Testis (tissue), 5 donors: ENCODE results near the gene RNF212. TPM values are rescaled to one million over a fixed set of nuclear protein-coding genes. Genes with fewer than 3 reads are reported as not detected.

Experiments
- DNase-seq: peaks from one replicate; pipeline ENCODE4 v3.0.0-alpha.2; 2019
- H3K27ac ChIP-seq, 2 donors: fragments of 200-600 bp; sonication (generic); one replicate each; pipeline ENCODE4 v1.5.1; 2019
- H3K27me3 ChIP-seq: fragments of 200-600 bp; sonication (generic); one replicate; pipeline ENCODE4 v1.5.1; 2019
- H3K36me3 ChIP-seq: fragments of 200-600 bp; sonication (generic); one replicate; pipeline ENCODE4 v1.5.1; 2017; ENCODE audit warnings: low read depth; ENCODE audit errors: missing control alignments
- H3K4me1 ChIP-seq: fragments of 200-600 bp; sonication (generic); one replicate; pipeline ENCODE4 v1.5.1; 2019
- H3K4me3 ChIP-seq, 2 donors: fragments of 200-600 bp; sonication (generic); one replicate each; pipeline ENCODE4 v1.5.1; 2017 to 2019
- H3K9me3 ChIP-seq: fragments of 200-600 bp; sonication (generic); one replicate; pipeline ENCODE4 v1.5.1; 2017
- POLR2A ChIP-seq: fragments of 450-650 bp; IDR thresholded peaks from one replicate; pipeline ENCODE4 v1.6.1; 2017; ENCODE audit warnings: antibody characterized with exemption, mild to moderate bottlenecking, moderate library complexity
- WGBS, 2 donors: methylation state at CpG; one replicate each; pipeline ENCODE4 v1.1.5; 2018; 5-methylcytosine and 5-hydroxymethylcytosine counted together
- intact Hi-C: fragments of 100-400 bp; cut with DNase I; formaldehyde crosslinking; loops from one replicate; pipeline ENCODE4 v1.15.1; 2023; ENCODE audit warnings: low total_unique reads
- long read RNA-seq, 2 donors: transcript quantifications; one replicate each; lab custom pipeline, GENCODE V29; 2026
- polyA plus RNA-seq: library from polyadenylated mRNA; stranded (reverse); fragments of 350-450 nt; fragmentation: Illumina TruSeq; extraction: RNeasy Lipid Tissue Mini Kit (QIAGEN cat#74804); gene quantifications from one replicate; pipeline ENCODE4 v1.2.3, GENCODE V29; 2014; ENCODE audit warnings: low read depth, low replicate concordance; ENCODE audit not compliant: insufficient read depth
- total RNA-seq, 2 donors: library from RNA; depleted of rRNA; stranded (reverse); fragments of >200 nt; gene quantifications; one replicate each; pipeline ENCODE4 v1.2.3, GENCODE V29; 2016
- TF ChIP-seq, protein P1 (sequence below), 3 experiments: fragments of 450-650 bp in 2 of 3; fragments of 200-600 bp in 1 of 3; sonication (generic) in 1 of 3; IDR thresholded peaks; one replicate each; pipeline ENCODE4 v1.5.1; 2016 to 2019; ENCODE audit warnings: antibody characterized with exemption in 3 of 3, mild to moderate bottlenecking in 2 of 3, moderate library complexity in 1 of 3

RNF212 gene, protein sequence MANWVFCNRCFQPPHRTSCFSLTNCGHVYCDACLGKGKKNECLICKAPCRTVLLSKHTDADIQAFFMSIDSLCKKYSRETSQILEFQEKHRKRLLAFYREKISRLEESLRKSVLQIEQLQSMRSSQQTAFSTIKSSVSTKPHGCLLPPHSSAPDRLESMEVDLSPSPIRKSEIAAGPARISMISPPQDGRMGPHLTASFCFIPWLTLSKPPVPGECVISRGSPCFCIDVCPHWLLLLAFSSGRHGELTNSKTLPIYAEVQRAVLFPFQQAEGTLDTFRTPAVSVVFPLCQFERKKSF
- total RNA-seq: 10 to 100 TPM; 33.6 to 40.3 TPM
- polyA plus RNA-seq: 21.0 TPM
- long read RNA-seq, donor 1: 0 reads
- long read RNA-seq, donor 2: 0 reads

DNA sequence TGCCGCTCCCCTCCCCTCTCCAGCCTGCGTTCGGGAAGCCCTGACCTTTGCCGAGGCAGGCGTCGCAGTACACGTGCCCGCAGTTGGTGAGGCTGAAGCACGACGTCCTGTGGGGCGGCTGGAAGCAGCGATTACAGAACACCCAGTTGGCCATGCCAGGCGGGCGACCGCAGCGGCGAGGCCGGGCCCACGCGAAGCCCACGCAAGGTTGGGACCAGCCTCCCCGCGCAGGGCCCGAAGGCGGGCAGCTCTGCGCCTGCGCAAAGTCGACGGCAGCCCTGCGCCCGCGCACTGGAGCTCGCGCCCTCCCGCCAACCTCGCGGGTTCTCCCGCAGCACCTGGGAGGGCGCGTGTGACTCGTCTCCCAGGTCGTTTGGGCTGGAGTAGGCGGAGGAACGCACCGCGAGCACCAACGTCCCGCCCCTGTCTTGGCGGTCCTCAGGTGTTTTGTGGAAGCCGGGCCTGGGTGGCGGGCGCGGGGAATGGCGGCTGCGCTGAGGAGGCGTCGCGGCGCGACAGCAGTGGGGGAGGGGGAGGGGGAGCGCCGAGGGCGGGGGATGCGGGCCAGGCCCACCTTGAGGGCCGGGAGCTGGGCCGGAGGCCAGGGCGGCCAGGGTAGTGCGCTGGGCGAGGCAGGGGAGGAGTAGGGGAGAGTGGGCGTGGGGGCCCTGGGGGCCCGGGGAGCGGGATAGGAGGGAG lies at the start of gene RNF212:
Gene RNF212 (minus strand): TSS at position 254 of the 699 bp plus-strand sequence. CDS start 100 bp downstream, at position 154.
- Histone ChIP-seq H3K9me3 (no peaks in the 10 kb centered on the region), H3K4me1 (no peaks in the 10 kb centered on the region), H3K27me3 (no peaks in the 10 kb centered on the region), H3K27ac (peak within 1 kb of the TSS; percentile 62 to 75), H3K36me3 (no peaks in the 10 kb centered on the region), H3K4me3 (peak within 1 kb of the TSS; percentile 57 to 72)
- peak; percentile 38 for DNase-seq
- intact Hi-C loops: no loop called here
- no peak for TF ChIP-seq POLR2A
- WGBS, 2 donors: 15 to 16% methylated on average over 9 to 51 of the region's 72 CpGs

DNA sequence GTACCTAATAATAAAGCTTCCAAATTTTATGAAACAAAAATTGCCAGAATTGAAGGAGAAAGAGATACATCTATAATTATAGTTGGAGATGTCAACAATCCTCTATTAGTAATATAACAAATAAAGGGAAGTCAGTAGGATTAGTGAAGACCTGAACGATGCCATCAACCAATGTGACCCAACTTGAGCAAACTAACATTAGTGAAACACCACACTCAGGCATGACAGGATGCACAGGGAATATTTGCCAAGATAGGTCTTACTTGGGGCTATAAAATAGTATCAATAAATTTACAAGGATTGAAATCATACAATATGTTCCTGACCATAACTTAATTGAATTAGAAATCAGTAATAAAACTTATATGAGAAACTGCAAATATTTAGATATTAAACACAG lies 47.0 kb upstream of the RNF212 start:
- Histone ChIP-seq H3K9me3 (no peaks in the 10 kb centered on the region), H3K27me3 (no peaks in the 10 kb centered on the region), H3K27ac (no peak overlapping the region), H3K4me3 (no peak overlapping the region), H3K36me3 (no peaks in the 10 kb centered on the region), H3K4me1 (no peaks in the 10 kb centered on the region)
- intact Hi-C loops: no loop called here
- DNase-seq: no peak
- no peak for TF ChIP-seq POLR2A
- TF ChIP-seq, protein P1, sequence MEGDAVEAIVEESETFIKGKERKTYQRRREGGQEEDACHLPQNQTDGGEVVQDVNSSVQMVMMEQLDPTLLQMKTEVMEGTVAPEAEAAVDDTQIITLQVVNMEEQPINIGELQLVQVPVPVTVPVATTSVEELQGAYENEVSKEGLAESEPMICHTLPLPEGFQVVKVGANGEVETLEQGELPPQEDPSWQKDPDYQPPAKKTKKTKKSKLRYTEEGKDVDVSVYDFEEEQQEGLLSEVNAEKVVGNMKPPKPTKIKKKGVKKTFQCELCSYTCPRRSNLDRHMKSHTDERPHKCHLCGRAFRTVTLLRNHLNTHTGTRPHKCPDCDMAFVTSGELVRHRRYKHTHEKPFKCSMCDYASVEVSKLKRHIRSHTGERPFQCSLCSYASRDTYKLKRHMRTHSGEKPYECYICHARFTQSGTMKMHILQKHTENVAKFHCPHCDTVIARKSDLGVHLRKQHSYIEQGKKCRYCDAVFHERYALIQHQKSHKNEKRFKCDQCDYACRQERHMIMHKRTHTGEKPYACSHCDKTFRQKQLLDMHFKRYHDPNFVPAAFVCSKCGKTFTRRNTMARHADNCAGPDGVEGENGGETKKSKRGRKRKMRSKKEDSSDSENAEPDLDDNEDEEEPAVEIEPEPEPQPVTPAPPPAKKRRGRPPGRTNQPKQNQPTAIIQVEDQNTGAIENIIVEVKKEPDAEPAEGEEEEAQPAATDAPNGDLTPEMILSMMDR (IDR thresholded peaks at IDR 0.05): no peak
- 81 to 82% methylated on average over 1 of the region's 1 CpG for WGBS, 2 donors

DNA sequence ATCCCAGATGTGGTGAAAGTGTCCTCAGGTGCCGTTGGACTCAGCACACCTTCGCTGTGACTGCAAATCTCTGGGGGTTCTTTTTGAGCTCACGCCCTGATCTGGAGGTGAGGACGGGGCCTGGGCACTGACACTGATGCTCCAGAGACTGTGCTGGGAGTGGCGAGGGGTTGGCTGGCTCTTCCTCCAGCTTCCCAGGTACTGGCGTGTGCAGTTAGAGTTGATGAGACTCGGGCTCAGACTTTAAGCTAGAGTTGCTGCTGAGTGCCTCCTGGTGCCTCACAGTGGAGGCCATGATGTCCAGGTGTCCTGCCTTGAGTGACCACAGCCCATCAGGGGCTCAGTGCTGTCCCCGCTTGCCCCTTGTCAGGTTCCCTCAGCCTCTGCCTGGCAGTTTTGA lies 42.7 kb upstream of the RNF212 start:
- WGBS, 2 donors: 89 to 97% methylated on average over 5 to 8 of the region's 8 CpGs
- TF ChIP-seq POLR2A: no peak
- TF ChIP-seq, protein P1 (IDR thresholded peaks at IDR 0.05): no peak
- intact Hi-C loops: no loop called here
- H3K9me3 ChIP-seq: no peaks in the 10 kb centered on the region
- H3K27ac ChIP-seq: no peak overlapping the region
- H3K36me3 ChIP-seq: no peaks in the 10 kb centered on the region
- H3K27me3 ChIP-seq: no peaks in the 10 kb centered on the region
- H3K4me1 ChIP-seq: no peaks in the 10 kb centered on the region
- H3K4me3 ChIP-seq: no peak overlapping the region
- no peak for DNase-seq

DNA sequence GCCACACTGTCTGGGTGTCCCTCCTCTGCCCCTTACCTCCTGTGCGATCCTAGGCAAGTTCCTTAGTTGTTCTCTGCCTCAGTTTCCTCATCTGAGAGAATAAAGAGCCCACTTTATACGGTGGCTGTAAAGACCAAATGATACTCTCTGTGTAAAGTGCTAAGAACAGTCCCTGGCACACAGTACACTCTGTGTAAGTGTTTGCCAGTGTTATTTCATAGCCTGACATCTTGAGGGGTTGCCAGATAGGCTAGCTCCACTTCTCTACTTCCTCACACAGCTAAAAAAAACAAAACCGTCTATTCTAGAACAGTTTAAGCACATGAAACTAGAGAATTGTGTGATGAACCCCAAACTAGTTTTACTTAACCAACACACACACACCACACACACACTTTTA lies 42.0 kb upstream of the RNF212 start:
- intact Hi-C loops: no loop called here
- DNase-seq: no peak
- no peak overlapping the region for H3K27ac ChIP-seq

More for the DNA sequence above, 42.0 kb upstream of the RNF212 start:
- 74 to 77% methylated on average over 3 of the region's 3 CpGs for WGBS, 2 donors
- Histone ChIP-seq H3K36me3 (no peaks in the 10 kb centered on the region), H3K4me1 (no peaks in the 10 kb centered on the region), H3K9me3 (no peaks in the 10 kb centered on the region), H3K4me3 (no peak overlapping the region), H3K27me3 (no peaks in the 10 kb centered on the region)
- TF ChIP-seq, protein P1 (IDR thresholded peaks at IDR 0.05): no peak
- TF ChIP-seq POLR2A: no peak
